ENCODE data around the gene SUOX.

DNA sequence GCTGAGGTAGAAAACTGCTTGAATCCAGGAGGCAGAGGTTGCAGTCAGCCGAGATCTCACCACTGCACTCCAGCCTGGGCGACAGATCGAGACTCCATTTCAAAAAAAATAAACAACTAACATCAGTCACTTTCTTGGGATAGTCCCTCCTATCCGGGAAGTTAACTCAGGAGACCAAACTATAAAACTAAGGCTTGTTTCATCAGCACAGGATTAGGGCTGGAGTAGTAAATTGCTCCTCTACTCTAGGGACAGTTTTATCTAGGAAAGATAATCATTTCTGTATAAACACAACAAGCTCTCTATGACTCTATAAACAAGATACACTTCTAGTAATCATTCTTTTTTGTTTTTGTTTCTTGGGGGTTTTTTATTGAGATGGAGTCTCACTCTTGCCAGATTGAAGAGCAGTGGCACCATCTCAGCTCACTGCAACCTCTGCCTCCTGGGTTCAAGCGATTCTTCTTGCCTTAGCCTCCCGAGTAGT lies 56.4 kb downstream of the SUOX start:
- TF ChIP-seq, protein P1, sequence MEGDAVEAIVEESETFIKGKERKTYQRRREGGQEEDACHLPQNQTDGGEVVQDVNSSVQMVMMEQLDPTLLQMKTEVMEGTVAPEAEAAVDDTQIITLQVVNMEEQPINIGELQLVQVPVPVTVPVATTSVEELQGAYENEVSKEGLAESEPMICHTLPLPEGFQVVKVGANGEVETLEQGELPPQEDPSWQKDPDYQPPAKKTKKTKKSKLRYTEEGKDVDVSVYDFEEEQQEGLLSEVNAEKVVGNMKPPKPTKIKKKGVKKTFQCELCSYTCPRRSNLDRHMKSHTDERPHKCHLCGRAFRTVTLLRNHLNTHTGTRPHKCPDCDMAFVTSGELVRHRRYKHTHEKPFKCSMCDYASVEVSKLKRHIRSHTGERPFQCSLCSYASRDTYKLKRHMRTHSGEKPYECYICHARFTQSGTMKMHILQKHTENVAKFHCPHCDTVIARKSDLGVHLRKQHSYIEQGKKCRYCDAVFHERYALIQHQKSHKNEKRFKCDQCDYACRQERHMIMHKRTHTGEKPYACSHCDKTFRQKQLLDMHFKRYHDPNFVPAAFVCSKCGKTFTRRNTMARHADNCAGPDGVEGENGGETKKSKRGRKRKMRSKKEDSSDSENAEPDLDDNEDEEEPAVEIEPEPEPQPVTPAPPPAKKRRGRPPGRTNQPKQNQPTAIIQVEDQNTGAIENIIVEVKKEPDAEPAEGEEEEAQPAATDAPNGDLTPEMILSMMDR (IDR thresholded peaks at IDR 0.05) = no peak
- no peak for TF ChIP-seq POLR2A (IDR thresholded peaks at IDR 0.05)
